Activated CD8-positive, alpha-beta memory T cell treated with anti-CD3 and anti-CD28 coated beads, Interleukin-2, amount 50 U/mL, for 48 hours (primary cell): ENCODE data around the gene RCOR2.
A peak's percentile ranks its signal among the peaks of the same experiment; 100 is the strongest.

ENCODE experiments used
- DNase-seq: peaks from one replicate; pipeline ENCODE4 v3.0.0-alpha.2; 2020

The RCOR2 gene

DNA sequence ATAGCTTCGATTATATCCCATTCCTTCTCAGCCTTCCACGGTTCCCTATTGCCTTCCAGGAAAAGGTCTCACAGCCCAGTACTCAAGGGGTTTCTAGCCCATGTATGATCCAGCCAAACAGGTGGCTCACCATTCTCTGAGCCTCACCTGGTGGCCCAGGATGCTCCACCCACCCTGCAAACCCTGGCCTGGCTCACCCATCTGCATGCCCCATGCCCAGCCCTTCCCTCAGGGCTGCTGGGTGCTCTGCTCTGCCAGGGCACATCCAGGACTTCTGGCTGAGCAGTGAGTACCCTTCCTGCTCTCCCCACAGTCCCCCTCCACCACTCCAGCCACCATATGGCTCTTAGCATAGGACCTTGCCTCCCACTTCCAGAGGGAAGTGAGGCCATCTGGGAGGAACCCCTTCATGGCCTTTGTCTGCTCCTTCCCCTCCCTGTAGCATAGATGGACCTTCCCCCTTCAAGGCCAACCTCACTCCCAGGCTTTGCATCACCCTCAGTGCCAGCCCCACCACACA, 5.8 kb upstream of the RCOR2 start:
- DNase-seq, result no peak

DNA sequence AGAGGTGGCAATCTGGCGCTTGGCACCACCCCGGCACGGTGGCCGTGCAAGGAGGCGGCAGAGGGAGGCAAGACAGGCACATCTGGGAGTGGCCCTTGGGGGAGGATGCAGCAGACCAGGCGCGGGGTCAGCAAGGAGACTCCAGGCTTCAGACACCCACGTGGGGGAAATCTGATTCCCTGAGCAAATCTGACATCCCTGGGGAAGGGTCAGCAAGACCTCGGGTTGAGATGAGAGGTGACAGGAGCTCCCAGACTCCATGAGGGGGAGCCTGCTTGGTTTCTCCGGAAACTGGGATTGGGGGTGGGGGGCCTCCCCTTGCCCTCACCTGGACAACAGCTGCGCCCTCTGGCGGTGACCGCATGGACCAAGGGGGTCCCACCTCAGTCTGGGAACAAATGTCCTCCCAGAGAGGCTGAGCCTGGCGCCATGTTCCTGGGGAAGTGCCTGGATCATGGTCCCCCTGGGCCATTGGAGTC, 4.0 kb upstream of the RCOR2 start:
- peak; percentile 80 for DNase-seq

DNA sequence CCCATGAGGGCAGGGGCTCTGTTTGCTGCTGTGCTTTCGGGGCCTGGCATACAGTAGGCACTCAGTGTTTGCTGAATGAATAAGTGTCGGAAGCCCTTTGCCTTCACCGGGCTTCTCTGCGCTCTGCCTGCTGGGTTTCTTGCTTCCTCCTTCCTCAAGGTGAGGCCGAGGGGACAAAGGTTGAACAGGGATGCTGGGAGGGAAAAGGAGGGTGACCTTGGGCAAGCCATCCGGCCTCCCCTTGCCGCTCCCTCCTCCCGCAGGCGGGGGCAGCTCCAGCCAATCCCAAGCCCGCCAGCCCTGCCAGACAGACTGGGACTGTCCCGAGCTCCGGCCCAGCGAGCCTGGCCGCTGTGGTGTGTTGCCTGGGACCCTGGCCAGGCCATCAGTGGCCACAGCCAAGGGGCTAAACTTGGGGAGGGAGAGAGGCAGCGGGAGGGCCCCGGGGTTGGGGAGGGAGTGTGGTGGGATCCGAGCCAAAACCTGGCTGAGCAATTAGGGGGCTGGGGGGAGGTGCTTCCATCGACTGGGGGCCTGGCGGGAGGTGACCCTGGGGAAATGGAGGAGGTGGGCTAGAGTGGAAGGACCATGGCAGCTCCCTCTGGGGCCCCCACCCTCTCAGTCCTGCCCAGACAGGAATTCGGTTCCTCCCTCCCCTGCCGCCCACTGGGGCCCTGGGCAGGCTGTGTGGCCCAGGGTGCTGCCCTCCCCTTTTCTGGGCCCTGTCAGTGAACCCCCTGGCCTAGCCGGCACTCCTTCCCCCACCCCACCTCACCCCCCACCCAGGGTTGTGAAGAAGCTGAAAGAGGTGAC, 3.4 kb upstream of the RCOR2 start:
- no peak for DNase-seq

DNA sequence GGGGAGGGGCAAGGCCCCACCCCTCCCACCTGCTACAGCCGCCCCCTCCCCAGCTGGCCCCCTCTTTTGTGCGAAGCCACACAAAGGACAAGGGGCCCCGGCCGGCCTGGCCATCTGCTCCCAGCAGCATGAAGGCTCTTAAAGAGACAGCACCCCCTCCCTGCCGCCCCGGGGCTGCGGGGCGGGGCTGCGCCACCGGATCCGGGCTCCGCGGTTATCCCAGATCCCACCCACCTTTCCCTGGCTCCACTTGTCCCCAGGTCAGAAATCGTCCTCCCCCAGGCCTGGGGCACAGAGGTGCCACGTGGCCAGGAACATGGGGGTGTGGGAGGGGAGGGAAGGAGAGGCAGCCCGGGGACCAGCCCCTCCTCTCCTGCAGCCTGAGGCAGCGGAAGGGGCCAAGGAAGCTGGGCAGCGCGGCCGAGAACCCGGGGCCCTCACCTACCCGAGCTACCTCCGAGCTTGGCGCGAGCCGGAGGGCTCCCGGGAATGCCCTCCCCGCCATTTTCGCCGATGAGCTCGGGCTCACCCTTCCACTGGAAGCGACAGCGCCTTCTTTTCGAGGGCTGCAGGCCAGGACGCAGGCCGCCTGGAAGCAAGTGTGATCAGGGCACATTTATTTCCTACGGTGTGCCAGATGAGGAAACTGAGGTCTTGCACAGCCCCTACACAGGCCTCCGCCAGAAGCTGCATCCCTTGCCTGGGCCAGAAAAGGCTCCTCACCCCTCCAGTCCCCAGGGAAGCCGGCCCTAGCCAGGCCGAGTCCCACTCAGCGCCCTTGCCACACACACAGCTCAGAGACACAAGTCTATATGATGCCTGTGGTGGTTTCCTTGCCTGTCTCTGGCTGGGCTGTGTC, 2.5 kb upstream of the RCOR2 start:
- DNase-seq, result no peak

DNA sequence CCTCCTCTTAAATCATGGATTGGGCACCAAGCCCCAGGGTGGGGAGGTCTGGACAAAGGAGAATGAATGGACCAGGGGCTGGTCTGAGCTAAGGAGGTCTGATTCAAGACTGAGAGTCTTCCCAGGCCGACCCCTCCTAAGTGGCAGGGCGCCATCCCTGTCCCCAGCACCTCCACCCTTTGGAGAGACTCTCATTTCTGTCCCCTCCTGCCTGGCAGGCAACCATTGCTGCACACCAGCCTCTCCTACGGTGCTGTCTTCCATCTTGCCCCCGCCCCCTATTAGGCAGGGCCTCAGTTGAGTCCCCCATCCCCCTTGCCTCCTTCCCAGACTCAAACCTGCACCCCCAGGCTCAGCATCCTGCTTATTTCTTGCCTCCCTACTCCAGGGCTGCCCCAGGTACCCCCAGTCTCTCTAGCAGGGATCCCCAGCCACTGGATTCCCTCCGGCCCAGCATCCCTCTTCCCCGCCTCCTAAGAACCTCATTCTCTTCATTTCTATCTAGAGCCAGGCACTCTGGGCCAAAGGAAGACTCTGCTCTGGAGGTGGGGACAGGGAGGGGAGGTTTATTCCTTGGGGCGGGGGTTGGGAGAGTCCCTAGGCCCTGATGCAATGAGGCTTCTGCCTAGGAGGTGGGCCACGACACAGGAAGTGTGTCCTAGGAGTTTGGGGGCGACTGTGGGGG, 1.7 kb upstream of the RCOR2 start:
- no peak for DNase-seq

DNA sequence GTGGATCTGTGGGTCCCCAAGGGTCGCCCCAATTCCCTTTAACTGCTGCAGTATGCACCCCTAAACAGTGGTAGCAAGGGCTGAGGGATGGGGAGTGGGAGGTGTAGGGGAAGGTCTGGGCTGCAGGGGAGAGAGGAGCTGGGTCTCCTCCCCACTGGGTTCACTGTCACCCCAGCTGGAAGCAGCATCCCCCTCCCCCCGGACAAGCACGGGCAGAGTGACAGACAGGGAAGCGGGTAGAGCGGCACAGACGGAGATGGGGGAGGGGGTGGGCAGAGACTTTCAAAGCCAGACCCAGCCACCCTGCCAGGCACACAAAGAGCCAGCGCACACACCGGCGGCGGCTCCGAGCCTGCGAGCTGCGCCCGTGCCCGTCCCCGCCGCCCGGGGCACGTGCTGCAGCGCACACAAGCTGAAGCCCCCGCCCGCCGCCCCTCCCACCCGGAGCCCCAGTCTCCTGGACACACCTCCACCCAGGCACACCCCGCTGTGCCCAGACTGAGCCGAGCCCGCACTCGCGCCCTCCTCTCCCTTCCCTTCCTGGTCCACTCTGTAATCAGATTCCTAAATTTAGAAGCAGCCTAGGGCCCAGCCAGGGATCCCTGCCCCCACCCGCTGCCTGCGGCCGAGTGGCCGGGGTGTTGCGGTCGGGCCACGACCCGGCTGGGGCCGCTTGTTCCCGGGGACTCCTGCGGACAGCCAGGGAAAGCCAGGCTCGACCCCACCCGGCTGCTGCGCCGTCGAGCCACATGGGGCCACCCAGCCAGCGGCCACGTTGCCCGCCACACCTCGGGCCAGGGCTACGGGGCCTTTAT, 935 bp upstream of the RCOR2 start:
- DNase-seq, result peak; percentile 63

DNA sequence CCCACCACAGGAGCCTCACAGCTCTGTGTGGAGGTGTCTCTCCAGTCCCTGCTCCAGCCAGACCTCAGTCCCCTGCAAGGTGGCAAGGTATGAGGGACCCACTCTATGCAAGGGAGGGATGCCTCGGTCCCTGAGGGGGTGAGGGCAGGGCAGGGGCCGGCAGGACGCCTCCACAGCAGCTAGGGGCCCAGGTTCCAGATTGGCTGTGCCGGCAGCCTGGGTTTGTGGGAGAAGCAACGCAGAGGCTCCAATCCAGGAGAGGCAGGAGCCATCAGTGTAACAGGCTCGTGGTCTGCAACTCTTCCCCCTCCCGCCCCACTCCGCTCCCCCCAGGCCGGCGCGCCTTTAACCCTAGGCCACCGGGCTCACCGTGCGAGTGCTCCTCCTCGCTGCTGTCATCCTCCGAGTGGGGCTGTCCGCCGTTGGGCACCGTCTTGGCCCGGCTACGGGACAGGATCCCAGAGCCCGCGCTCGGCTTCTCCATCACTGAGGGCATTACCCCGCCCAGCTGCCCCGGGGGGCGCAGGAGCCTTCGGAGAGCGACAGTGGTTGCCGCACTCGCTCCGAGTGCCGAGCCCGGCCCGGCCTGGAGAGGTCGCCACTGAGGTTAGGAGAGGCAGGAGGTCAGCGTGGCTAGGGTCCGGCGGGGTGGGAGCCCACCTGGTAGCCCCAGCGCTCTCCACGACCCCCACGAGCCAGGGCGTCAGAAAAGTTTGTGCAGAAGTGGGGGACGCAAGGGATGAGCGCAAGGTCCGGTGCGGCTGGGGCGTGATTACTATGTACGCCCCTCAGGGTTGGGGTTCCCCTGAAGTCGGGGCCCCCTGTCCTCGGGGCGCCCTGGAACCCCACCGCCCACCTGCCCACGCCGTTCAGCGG, 765 bp downstream of the RCOR2 start:
- peak; percentile 78 for DNase-seq

DNA sequence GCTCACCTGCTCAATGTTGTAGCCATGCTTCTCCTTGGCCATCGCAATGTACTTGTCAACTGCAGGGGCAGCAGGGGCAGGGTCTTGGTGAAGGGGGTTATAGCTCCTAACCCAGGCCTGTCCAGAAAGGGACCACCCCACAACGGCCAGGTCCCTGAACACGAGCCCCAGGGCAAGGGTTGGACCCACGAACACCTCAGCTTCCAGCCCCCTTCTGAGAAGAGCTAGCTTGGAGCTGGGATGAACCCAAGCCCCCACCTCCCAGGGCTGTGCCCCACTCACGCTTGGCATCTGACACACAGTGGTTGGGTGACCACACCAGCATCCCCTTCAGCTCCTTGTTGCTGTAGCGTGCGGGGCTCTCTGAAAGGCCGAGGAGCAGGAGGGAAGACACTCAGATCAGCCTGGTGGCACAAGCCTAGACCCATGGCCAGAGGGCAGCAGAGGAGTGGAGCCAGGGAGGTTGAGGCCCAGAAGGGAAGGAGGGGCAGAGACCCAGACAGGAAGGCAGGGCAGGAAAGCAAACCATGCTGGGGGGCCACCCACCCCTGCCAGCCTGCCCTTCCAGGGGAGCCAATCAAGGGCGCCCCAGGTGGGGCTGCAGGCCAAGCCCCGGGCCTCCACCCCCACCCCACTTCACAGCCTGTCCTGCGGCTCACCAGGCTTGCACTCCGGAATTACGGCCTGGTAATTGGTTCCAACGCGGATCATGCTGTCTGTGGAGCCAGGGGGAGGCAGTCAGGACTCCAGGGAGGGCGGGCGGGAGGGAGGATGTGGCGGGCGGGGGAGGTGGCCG, 1.9 kb downstream of the RCOR2 start:
- DNase-seq, result no peak

DNA sequence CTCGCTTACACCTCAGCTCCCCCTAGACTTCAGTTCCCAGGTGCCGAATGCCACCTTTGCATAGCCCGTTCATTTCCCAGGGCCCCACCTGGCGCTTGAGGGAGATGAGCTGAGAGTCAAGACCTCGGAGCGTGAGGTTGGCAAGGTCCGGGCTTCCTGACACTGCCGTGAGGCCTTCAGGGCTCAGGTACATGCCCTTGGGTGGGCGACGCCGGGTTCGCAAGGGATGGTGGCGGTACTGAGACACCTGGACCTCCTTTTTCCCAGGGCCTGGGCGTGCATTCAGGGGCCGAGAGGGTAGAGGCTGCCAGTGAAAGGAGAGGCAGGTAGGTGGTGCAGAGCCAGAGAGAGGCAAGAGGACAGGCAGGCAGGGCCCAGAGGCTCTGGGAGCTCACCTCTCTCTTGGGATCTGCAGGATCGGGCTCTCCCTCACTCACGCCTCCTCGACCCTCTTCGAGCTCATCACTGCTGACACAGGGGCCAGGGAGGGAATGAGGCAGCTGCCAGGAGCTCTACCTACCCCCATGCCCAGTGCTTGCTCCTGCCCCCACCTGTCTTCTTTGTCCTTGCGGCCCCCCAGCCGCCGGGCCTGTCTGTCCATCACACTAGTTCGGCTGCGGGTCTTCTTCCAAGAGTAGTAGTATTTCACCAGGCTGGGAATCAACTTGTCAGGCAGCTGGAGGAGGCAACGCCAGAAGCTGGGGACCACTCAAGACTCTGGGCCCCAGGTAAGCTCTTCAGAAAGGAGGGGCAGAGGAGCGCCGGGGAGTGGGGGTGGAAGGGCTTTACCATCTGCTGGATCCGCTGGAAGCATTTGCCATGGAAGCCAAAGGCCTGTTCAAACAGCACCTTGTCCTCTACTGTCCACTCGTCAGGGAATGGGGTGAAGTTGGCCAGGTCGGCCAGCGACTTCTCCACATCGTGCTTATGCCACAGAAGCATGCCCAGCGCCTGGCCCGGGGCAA, 2.8 kb downstream of the RCOR2 start:
- no peak for DNase-seq

DNA sequence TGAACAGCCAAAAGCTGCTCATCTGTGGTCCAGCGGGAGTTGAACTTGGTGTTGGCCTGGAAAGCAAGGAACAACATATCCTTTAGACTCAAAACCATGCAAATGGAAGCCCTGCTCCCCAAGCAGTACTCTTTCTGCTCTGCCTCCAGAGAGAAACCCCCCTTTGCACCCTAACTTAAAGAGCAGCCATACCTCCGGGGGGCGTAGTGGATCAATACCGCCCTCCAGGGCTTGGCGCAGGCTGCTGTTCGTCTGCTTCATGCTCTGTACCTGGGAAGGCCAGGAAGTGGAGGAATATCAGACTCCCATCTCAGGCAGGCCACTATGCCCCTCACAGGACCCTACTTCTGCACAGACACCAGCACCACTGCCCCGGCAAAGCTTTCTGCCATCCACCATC, 4.3 kb downstream of the RCOR2 start:
- no peak for DNase-seq

DNA sequence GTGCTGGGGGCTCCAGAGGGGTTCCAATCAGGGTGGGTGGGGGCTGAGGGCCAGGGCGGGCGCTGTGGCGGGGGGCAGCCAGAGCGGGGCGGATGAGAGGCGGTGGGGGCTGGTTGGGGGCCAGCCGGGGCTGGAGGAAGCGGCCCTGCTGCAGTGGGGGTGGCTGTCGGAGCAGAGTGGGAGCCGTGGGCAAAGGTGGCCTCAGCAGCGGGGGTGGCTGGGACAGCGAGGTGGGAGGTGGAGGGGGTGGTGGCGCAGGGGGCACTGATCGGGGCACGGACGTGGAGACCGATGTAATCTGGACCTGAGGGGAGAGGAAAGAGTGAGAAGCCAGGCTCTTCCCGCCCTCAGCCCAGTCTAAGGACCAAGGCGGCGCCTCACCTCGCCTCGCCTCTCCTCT, 5.1 kb downstream of the RCOR2 start:
- DNase-seq, result no peak

DNA sequence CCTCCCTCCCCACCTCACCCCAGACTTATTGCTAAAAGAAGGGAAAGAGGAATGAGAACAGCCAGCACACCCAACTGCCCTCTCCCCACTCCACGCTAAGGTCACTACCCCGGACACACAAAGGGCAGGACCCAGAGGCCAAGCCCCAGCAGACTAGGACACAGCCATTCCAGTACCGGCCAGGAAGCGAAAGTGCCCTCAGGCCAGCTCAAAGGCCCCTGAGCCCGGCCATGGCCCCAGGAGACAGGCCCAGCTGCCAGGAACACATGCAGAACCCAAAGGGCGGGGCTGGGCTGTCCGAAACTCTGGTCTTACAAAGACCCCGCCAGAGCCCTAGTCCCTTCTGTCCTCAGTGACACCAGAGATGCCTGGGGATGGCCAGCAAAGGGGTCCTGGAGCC, 5.5 kb downstream of the RCOR2 start:
- DNase-seq, result no peak

DNA sequence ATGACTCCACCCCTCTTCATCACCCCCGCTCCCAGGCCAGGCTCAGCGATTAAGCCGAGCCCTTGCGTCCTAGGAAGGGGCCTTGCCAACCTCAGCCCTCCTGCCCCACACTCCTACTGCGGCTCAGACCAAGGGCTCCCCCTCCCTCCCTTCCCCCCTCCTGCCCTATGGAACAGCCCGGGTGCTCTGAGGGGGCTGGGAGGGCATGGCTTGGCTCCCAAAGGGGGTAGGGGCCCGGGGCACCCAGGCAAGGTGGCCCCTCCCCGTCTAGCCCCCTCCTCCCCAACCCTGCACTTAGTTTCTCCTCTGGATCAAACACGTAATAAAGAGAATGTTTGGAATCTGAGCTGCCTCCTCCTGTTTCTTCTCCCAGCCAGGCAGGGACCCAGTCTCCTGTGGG, 6.3 kb downstream of the RCOR2 start:
- DNase-seq, result no peak

DNA sequence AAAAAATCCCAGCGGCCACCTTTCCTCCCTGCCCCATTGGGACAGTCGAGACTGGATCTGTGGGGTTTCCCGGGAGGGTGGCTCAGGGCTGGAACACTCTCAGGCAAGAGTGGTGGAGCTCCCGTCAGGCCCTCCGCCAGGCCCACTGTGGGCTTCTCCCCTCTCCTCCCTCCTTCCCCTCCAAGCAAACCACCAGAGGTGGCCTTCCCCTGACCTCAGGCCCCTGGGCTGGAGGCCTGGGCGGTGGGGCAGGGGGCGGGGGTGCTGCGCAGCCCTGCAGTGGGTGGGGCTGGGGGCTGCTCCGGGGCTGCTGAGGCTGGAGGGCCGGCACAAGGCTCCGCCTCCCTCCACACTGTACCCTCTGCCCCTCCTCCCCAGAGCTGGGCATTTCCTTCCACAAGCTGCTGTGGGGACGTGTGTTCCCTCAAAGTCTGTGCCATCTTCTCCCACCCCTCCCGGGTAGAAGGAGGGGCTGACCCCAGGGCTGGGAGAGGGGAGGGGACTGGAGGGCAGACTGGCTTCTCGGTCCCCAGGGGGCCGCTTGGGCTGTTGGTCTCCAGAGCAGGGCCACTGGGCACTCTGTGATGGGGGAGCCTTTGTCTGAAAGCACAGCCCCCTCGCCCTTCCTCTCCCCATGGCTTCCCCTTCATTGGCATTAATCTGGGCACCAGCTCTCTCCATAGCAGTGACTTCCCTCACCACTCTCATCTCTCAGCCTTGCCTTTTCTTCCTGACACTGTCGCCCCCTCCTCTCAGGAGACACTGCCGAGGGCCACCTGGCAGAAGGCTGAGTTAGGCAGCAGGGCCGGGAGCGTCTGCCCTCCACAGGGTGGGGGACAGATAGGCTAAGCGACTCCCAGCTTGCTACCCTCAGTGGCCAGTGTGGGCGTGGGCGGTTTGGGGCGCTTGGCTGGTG, 7.1 kb downstream of the RCOR2 start:
- DNase-seq, result no peak

DNA sequence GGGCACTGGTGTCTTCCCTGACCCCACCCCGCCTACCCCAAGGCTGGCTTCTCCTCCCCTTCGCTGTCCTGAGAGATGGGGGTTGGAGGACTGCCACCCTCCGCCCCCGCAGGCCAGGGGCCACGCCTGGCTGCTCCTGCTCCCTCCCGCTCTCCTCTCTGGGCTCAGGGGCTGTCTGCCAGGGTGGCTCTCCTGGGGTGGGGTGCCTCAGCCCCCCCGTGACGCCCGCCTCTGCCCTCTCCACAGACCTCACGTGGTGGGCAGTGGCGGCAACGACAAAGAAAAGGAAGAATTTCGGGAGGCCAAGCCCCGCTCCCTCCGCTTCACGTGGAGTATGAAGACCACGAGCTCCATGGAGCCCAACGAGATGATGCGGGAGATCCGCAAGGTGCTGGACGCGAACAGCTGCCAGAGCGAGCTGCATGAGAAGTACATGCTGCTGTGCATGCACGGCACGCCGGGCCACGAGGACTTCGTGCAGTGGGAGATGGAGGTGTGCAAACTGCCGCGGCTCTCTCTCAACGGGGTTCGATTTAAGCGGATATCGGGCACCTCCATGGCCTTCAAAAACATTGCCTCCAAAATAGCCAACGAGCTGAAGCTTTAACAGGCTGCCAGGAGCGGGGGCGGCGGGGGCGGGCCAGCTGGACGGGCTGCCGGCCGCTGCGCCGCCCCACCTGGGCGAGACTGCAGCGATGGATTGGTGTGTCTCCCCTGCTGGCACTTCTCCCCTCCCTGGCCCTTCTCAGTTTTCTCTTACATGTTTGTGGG, 8.1 kb downstream of the RCOR2 start:
- no peak for DNase-seq

DNA sequence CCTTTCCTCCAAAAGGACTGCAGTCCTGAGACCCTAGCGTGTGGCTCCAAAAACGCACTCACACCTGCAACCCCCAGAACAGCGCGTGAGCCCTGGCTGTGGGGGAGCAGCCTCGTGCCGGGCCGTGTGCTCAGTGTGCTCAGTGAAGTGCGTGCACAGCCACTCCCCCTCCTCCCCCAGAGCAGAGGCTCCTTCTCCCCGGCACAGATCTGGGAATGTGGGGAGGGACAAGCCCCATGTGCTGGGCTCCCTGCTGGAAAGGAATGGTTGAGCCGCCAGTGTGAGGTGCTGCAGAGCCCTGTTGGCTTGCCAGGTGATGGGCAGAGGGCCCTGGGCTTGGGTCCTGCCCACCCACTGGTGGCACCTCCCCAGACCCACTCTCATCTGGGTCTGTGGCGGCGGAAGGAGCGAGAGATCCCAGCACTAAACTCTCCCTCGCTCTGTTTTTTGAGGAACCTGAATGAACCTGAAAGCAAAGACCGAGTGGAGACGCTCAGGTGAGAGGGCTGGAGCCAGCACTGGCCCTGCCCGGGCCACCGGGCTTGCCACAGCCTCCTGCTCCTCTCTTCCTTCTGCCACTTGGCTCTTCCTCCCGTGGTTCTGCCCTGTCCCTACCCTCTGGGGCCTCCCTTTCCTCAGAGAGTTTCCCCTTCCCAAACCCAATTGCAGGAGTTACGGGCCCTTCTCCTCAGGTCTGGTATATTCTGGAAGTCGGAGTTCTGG, 9.0 kb downstream of the RCOR2 start:
- DNase-seq, result no peak

DNA sequence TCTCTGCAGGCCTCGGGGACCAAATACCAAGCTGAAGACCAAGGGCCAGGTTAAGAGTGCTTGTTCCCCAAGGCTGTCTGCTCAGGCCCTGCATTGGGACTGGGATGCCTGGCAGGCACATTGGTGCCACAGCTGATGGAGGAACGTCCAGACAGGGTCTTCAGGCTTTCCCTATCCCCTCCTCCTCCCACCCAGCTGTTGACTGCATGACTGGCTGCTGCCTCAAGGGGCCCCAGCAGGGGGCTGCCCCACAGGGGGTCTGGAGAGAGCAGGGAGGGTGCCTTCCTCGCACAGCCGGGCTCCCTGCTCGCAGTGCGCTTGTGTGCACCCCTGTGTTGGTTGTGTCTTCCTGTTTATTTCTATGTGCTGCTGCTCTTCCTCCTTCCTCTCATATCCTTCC, 9.9 kb downstream of the RCOR2 start:
- no peak for DNase-seq
